OCI-LY1 (cell line): ENCODE measurements around the gene MYO9A.
"Not testable (repeated sequence)": the region's sequence is repeated elsewhere in the genome, so short reads cannot be mapped to it uniquely, and the experiment has no call there.

Experiments
- H2AFZ ChIP-seq: fragments of 200-600 bp; sonication (generic), shearing (Covaris generic); 2 replicates; pipeline ENCODE4 v1.6.0; 2014; ENCODE audit warnings: antibody characterized with exemption, mild to moderate bottlenecking, low read length
- H3F3A ChIP-seq: fragments of 200-600 bp; sonication (generic), shearing (Covaris generic); 2 replicates; pipeline ENCODE4 v1.6.0; 2014; ENCODE audit warnings: mild to moderate bottlenecking, antibody characterized with exemption, low read length, moderate library complexity; ENCODE audit not compliant: insufficient read depth
- H3K27ac ChIP-seq: fragments of 200-600 bp; sonication (generic); 2 replicates; pipeline ENCODE4 v1.5.1; 2014; ENCODE audit warnings: low read length, mixed run types, mild to moderate bottlenecking, low read depth; ENCODE audit not compliant: poor library complexity, severe bottlenecking
- H3K27me3 ChIP-seq: fragments of 200-600 bp; sonication (generic); 2 replicates; pipeline ENCODE4 v1.6.0; 2014; ENCODE audit warnings: antibody characterized with exemption, mild to moderate bottlenecking, low read length, moderate library complexity; ENCODE audit not compliant: insufficient read depth
- H3K36me3 ChIP-seq: fragments of 200-600 bp; sonication (generic); 2 replicates; pipeline ENCODE4 v1.6.1; 2014; ENCODE audit warnings: mild to moderate bottlenecking, antibody characterized with exemption, low read length, moderate library complexity, mixed read lengths; ENCODE audit not compliant: insufficient read depth
- H3K4me1 ChIP-seq: fragments of 200-600 bp; sonication (generic); 2 replicates; pipeline ENCODE4 v1.5.1; 2014; ENCODE audit warnings: mild to moderate bottlenecking, low read length, moderate library complexity; ENCODE audit not compliant: insufficient read depth, severe bottlenecking
- H3K4me2 ChIP-seq: fragments of 200-600 bp; sonication (generic), shearing (Covaris generic); 2 replicates; pipeline ENCODE4 v1.6.1; 2014; ENCODE audit warnings: low read length
- H3K4me3 ChIP-seq: fragments of 200-600 bp; sonication (generic); 2 replicates; pipeline ENCODE4 v1.5.1; 2014; ENCODE audit warnings: low read length, low read depth, mild to moderate bottlenecking, mixed read lengths; ENCODE audit not compliant: poor library complexity, severe bottlenecking
- H3K79me2 ChIP-seq: fragments of 200-600 bp; shearing (Covaris generic); 2 replicates; pipeline ENCODE4 v1.6.1; 2016; ENCODE audit warnings: mixed run types, low read length, mixed read lengths; ENCODE audit not compliant: insufficient read depth
- H3K9ac ChIP-seq: fragments of 200-600 bp; sonication (generic), shearing (Covaris generic); 2 replicates; pipeline ENCODE4 v1.6.1; 2014; ENCODE audit warnings: mild to moderate bottlenecking, low read length, mixed read lengths
- H3K9me2 ChIP-seq: fragments of 200-600 bp; sonication (generic), shearing (Covaris generic); 2 replicates; pipeline ENCODE4 v1.6.1; 2014; ENCODE audit warnings: low read depth, mild to moderate bottlenecking, low read length, mixed read lengths
- H3K9me3 ChIP-seq: fragments of 200-600 bp; shearing (Covaris generic); 2 replicates; pipeline ENCODE4 v1.6.1; 2014; ENCODE audit warnings: low read length, mixed read lengths
- H4K20me1 ChIP-seq: fragments of 200-600 bp; sonication (generic), shearing (Covaris generic); 2 replicates; pipeline ENCODE4 v1.6.0; 2016; ENCODE audit warnings: mild to moderate bottlenecking, low read length; ENCODE audit not compliant: insufficient read depth
- EZH2 ChIP-seq: fragments of 200-600 bp; sonication (generic), shearing (Covaris generic); IDR thresholded peaks from 2 replicates; pipeline ENCODE4 v1.8.0; 2017; ENCODE audit warnings: borderline replicate concordance, mixed run types, mild to moderate bottlenecking, antibody characterized with exemption, low read length, moderate library complexity, mixed read lengths
- TF ChIP-seq, protein P1 (sequence below): fragments of 200-600 bp; sonication (generic), shearing (Covaris generic); IDR thresholded peaks from 2 replicates; pipeline ENCODE4 v1.5.1; 2017; ENCODE audit warnings: mild to moderate bottlenecking, antibody characterized with exemption, low read length, moderate library complexity, mixed read lengths

MYO9A gene

DNA sequence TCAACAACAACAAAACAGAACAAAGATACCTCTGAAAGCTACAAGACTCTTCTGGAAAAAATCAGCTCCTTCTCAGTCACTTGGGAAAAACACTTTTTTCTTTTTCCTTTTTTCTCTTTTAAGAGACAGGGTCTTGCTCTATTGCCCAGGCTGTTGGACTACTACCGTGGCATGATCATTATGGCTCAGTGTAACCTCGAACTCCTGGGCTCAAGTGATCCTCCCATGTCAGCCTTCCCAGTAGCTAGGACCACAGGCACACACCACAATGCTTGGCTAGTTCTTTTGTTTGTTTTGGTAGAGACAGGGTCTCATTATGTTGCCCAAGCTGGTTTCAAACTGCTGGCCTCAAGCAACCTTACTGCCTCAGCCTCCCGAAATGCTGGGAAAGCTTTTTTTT lies 12.8 kb downstream of the MYO9A start:
- Histone ChIP-seq H3K9ac (no peak overlapping the region), H3K27ac (peak overlapping the region; percentile 30), H3K4me1 (peaks cover 50% of the 10 kb centered on the region), H3K79me2 (peaks cover 37% of the 10 kb centered on the region), H2AFZ (no peak overlapping the region), H3K9me2 (no peaks in the 10 kb centered on the region), H4K20me1 (no peaks in the 10 kb centered on the region), H3K36me3 (no peaks in the 10 kb centered on the region), H3K9me3 (no peaks in the 10 kb centered on the region), H3K4me2 (no peak overlapping the region), H3F3A (no peaks in the 10 kb centered on the region), H3K27me3 (no peaks in the 10 kb centered on the region), H3K4me3 (no peak overlapping the region)
- no peak for TF ChIP-seq EZH2
- TF ChIP-seq, protein P1, sequence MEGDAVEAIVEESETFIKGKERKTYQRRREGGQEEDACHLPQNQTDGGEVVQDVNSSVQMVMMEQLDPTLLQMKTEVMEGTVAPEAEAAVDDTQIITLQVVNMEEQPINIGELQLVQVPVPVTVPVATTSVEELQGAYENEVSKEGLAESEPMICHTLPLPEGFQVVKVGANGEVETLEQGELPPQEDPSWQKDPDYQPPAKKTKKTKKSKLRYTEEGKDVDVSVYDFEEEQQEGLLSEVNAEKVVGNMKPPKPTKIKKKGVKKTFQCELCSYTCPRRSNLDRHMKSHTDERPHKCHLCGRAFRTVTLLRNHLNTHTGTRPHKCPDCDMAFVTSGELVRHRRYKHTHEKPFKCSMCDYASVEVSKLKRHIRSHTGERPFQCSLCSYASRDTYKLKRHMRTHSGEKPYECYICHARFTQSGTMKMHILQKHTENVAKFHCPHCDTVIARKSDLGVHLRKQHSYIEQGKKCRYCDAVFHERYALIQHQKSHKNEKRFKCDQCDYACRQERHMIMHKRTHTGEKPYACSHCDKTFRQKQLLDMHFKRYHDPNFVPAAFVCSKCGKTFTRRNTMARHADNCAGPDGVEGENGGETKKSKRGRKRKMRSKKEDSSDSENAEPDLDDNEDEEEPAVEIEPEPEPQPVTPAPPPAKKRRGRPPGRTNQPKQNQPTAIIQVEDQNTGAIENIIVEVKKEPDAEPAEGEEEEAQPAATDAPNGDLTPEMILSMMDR: no peak

DNA sequence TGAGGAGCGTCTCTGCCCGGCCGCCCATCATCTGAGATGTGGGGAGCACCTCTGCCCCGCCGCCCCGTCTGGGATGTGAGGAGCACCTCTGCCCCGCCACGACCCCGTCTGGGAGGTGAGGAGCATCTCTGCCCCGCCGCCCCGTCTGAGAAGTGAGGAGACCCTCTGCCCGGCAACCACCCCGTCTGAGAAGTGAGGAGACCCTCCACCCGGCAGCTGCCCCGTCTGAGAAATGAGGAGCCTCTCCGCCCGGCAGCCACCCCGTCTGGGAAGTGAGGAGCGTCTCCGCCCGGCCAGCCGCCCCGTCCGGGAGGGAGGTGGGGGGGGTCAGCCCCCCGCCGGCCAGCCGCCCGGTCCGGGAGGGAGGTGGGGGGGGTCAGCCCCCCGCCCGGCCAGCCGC lies 17.4 kb downstream of the MYO9A start:
- H3K79me2 ChIP-seq, H3K36me3 ChIP-seq, H3K27me3 ChIP-seq, H3K9me3 ChIP-seq, H4K20me1 ChIP-seq, H3K4me3 ChIP-seq, H3K4me2 ChIP-seq, H2AFZ ChIP-seq, H3K9me2 ChIP-seq, H3F3A ChIP-seq, H3K9ac ChIP-seq, H3K27ac ChIP-seq: not testable (repeated sequence)
- peaks cover 29% of the 10 kb centered on the region for H3K4me1 ChIP-seq

DNA sequence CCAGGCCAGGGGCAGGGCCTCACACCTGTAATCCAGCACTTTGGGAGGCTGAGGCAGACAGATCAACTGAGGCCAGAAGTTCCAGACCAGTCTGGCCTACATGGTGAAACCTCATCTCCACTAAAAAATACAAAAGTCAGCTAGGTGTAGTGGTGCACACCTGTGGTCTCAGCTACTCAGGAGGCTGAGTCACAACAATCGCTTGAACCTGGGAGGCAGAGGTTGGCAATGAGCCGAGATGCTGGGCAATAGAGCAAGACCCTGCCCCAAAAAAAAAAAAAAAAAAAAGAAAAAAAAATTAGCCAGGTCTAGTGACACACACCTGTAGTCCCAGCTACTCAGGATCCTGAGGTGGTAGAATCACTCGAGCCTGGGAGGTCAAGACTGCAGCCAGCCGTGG lies 18.8 kb downstream of the MYO9A start:
- no peak overlapping the region for H3K27ac ChIP-seq

DNA sequence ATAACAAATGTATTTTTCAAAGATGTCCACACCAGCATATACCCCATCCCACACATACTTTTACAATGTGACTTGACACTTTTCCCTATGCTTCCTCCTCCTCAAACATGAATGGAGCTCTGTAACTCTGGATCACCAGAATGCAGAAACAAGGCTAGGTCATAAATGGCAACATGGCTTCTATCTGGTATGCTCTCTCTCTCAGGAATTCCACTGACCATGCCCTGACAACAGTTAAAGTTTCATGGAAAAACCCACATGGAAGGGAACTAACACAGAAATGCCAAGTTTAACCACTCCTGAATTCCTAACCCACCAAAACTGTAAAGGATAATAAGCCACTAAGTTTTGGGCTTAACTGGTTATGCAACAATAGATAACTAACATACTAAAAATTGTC lies 19.9 kb downstream of the MYO9A start:
- H4K20me1 ChIP-seq: no peaks in the 10 kb centered on the region
- H3K9me2 ChIP-seq: no peaks in the 10 kb centered on the region
- H3K4me1 ChIP-seq: peaks cover 7% of the 10 kb centered on the region
- H3K9ac ChIP-seq: no peak overlapping the region
- H2AFZ ChIP-seq: no peak overlapping the region
- TF ChIP-seq, protein P1: no peak
- H3K27me3 ChIP-seq: no peaks in the 10 kb centered on the region
- no peak overlapping the region for H3K27ac ChIP-seq
- H3K4me2 ChIP-seq: no peak overlapping the region
- H3K4me3 ChIP-seq: no peak overlapping the region
- no peaks in the 10 kb centered on the region for H3K36me3 ChIP-seq
- H3K79me2 ChIP-seq: peaks cover 4% of the 10 kb centered on the region
- H3K9me3 ChIP-seq: no peaks in the 10 kb centered on the region
- H3F3A ChIP-seq: no peaks in the 10 kb centered on the region

More for the DNA sequence above, 18.8 kb downstream of the MYO9A start:
- no peaks in the 10 kb centered on the region for H4K20me1 ChIP-seq
- TF ChIP-seq EZH2: no peak
- TF ChIP-seq, protein P1: no peak
- H3K4me3 ChIP-seq: no peak overlapping the region
- no peak overlapping the region for H3K4me2 ChIP-seq
- peaks cover 18% of the 10 kb centered on the region for H3K4me1 ChIP-seq
- H3K9ac ChIP-seq: no peak overlapping the region
- H3K27me3 ChIP-seq: no peaks in the 10 kb centered on the region
- no peak overlapping the region for H2AFZ ChIP-seq
- H3K9me2 ChIP-seq: no peaks in the 10 kb centered on the region
- no peaks in the 10 kb centered on the region for H3K36me3 ChIP-seq
- H3K79me2 ChIP-seq: peaks cover 4% of the 10 kb centered on the region
- H3F3A ChIP-seq: no peaks in the 10 kb centered on the region
- H3K9me3 ChIP-seq: no peaks in the 10 kb centered on the region
